K562 (cell line): ENCODE results near the gene STT3B. TPM values are rescaled to one million over a fixed set of nuclear protein-coding genes. Genes with fewer than 3 reads are reported as not detected.

ENCODE experiments used
- ADNP ChIP-seq: fragments of 200-800 bp; sonication (Bioruptor generic); IDR thresholded peaks from 2 replicates; pipeline ENCODE4 v1.6.1; 2016; ENCODE audit warnings: missing genetic modification characterization, missing compliant biosample characterization
- CREB3L1 ChIP-seq: fragments of 450-650 bp; IDR thresholded peaks from 2 replicates; pipeline ENCODE4 v1.6.1; 2014; ENCODE audit warnings: low read depth, mild to moderate bottlenecking, moderate library complexity, borderline replicate concordance
- CSDE1 ChIP-seq, 2 experiments: fragments of 450-650 bp; IDR thresholded peaks; 2 replicates each; pipeline ENCODE4 v1.6.1; 2016; ENCODE audit warnings: mild to moderate bottlenecking in 1 of 2
- GABPB1 ChIP-seq: sonication (generic); formaldehyde crosslinking; IDR thresholded peaks from 2 replicates; pipeline ENCODE4 v1.8.0; 2022; ENCODE audit warnings: mild to moderate bottlenecking, missing genetic modification reagents
- GTF2A2 ChIP-seq: IDR thresholded peaks from 2 replicates; pipeline ENCODE4 v1.6.1; 2016; ENCODE audit warnings: mild to moderate bottlenecking, missing genetic modification characterization, missing compliant biosample characterization
- GTF2E2 ChIP-seq: fragments of 200-800 bp; sonication (Bioruptor generic); IDR thresholded peaks from 2 replicates; pipeline ENCODE4 v1.6.1; 2016; ENCODE audit warnings: missing genetic modification characterization, missing compliant biosample characterization
- HDAC3 ChIP-seq: fragments of 450-650 bp; IDR thresholded peaks from 2 replicates; pipeline ENCODE4 v1.6.1; 2018; ENCODE audit warnings: borderline replicate concordance, mild to moderate bottlenecking, moderate library complexity; ENCODE audit not compliant: partially characterized antibody
- JUNB ChIP-seq: fragments of 450-650 bp; formaldehyde crosslinking; conservative IDR thresholded peaks from 2 replicates; pipeline ENCODE4 v1.4.0; 2020; ENCODE audit warnings: mild to moderate bottlenecking
- MAFK ChIP-seq: IDR thresholded peaks from 2 replicates; pipeline ENCODE4 v1.6.1; 2011; ENCODE audit warnings: low read length, improper control_type of control experiment
- MBD2 ChIP-seq: sonication (generic); IDR thresholded peaks from 2 replicates; pipeline ENCODE4 v1.6.1; 2016; ENCODE audit warnings: low read depth, borderline replicate concordance
- NFIX ChIP-seq: fragments of 250-450 bp; sonication (Bioruptor Pico); IDR thresholded peaks from 2 replicates; pipeline ENCODE4 v1.4.0; 2020; ENCODE audit warnings: low read depth, mild to moderate bottlenecking, moderate library complexity
- PCBP1 ChIP-seq: fragments of 200-400 bp; formaldehyde crosslinking; IDR thresholded peaks from 2 replicates; pipeline ENCODE4 v1.6.1; 2018; ENCODE audit warnings: mild to moderate bottlenecking, low read depth, low read length; ENCODE audit not compliant: poor library complexity, severe bottlenecking
- PURB ChIP-seq: sonication (generic); formaldehyde crosslinking; IDR thresholded peaks from 2 replicates; pipeline ENCODE4 v1.9.0; 2021; ENCODE audit warnings: low read depth, mild to moderate bottlenecking, missing genetic modification reagents
- RBFOX2 ChIP-seq: fragments of 200-400 bp; formaldehyde crosslinking; IDR thresholded peaks from 2 replicates; pipeline ENCODE4 v1.6.1; 2017; ENCODE audit warnings: low read depth, mild to moderate bottlenecking, low read length, moderate library complexity
- RBM39 ChIP-seq: fragments of 200-400 bp; formaldehyde crosslinking; optimal IDR thresholded peaks from 2 replicates; pipeline ENCODE3; 2018; ENCODE audit warnings: low read depth, low read length
- SIRT6 ChIP-seq: IDR thresholded peaks from one replicate; pipeline ENCODE4 v1.6.1; 2012; ENCODE audit warnings: low read depth, mild to moderate bottlenecking, control low read depth, inconsistent platforms, low read length, moderate library complexity
- SLC30A9 ChIP-seq: fragments of 250-450 bp; sonication (Bioruptor Pico); IDR thresholded peaks from 2 replicates; pipeline ENCODE4 v1.8.0; 2022; ENCODE audit warnings: mild to moderate bottlenecking, moderate library complexity
- SMARCC2 ChIP-seq: fragments of 450-650 bp; IDR thresholded peaks from 2 replicates; pipeline ENCODE4 v1.6.1; 2017; ENCODE audit warnings: antibody characterized with exemption, moderate library complexity, mild to moderate bottlenecking, low read depth
- TCF7 ChIP-seq: sonication (generic); IDR thresholded peaks from 2 replicates; pipeline ENCODE4 v1.6.1; 2016; ENCODE audit warnings: antibody characterized with exemption, borderline replicate concordance
- polyA plus RNA-seq, 8 experiments: library from polyadenylated mRNA; depleted of rRNA in 4 of 8; stranded (reverse) in 5 of 8; unstranded in 3 of 8; fragments of >200 nt; fragmentation: Nextera tagmentation in 2 of 8; fragmentation: Illumina TruSeq in 1 of 8; extraction: Ambion mirVana in 2 of 8; extraction: Trizol in 1 of 8; gene quantifications; 2 replicates each; pipeline versions ENCODE4 v1.2.1 to v1.2.3, GENCODE V29; 2011 to 2014; ENCODE audit warnings: inconsistent platforms in 1 of 8, missing spikeins in 1 of 8
- total RNA-seq, 7 experiments: library from RNA; depleted of rRNA in 6 of 7; stranded (reverse); fragments of >200 nt in 6 of 7; fragmentation: Illumina TruSeq in 2 of 7; extraction: Trizol in 2 of 7; gene quantifications; 2 replicates each; pipeline versions ENCODE4 v1.2.1 to v1.2.3, GENCODE V29; 2011 to 2021; ENCODE audit warnings: low replicate concordance in 1 of 7
- TF ChIP-seq, protein P1 (sequence below): sonication (generic); formaldehyde crosslinking; IDR thresholded peaks from 2 replicates; pipeline ENCODE4 v1.8.1; 2022; ENCODE audit warnings: missing genetic modification reagents
- TF ChIP-seq, protein P2 (sequence below), 3 experiments: fragments of 200-800 bp in 1 of 3; fragments of 250-450 bp in 1 of 3; fragments of 450-650 bp in 1 of 3; sonication (Bioruptor Pico) in 1 of 3; sonication (Bioruptor generic) in 1 of 3; formaldehyde crosslinking in 1 of 3; IDR thresholded peaks; 2 replicates each; pipeline versions ENCODE4 v1.6.1 to v1.8.0; 2016 to 2022; ENCODE audit warnings: mild to moderate bottlenecking in 2 of 3, missing genetic modification characterization in 2 of 3, missing compliant biosample characterization in 1 of 3, moderate library complexity in 1 of 3

The STT3B gene
- total and polyA plus RNA-seq, 9 of the 15 experiments (the other 6 are each of a cell fraction or from before 2014, with no cell fraction given), result 22.4 to 147 (median 100) TPM

GRCh38 chr3:31531992-31532586 lies 636 bp upstream of the STT3B start (continued):
- TF ChIP-seq, protein P1, sequence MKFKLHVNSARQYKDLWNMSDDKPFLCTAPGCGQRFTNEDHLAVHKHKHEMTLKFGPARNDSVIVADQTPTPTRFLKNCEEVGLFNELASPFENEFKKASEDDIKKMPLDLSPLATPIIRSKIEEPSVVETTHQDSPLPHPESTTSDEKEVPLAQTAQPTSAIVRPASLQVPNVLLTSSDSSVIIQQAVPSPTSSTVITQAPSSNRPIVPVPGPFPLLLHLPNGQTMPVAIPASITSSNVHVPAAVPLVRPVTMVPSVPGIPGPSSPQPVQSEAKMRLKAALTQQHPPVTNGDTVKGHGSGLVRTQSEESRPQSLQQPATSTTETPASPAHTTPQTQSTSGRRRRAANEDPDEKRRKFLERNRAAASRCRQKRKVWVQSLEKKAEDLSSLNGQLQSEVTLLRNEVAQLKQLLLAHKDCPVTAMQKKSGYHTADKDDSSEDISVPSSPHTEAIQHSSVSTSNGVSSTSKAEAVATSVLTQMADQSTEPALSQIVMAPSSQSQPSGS (CRISPR knock-in tag), result no peak
- TF ChIP-seq TCF7 (no peak), SMARCC2 (no peak), NFIX (CRISPR knock-in tag) (no peak), PURB (CRISPR knock-in tag) (no peak), GTF2E2 (tag) (peak; percentile 98), RBM39 (no peak), GTF2A2 (tag) (no peak), JUNB (CRISPR knock-in tag) (0 out of 2 replicates have a peak, but pooled peaks have one; percentile 32), SLC30A9 (CRISPR knock-in tag) (no peak), RBFOX2 (peak; percentile 97), PCBP1 (peak; percentile 93), SIRT6 (no peak), MAFK (no peak), GABPB1 (CRISPR knock-in tag) (peak; percentile 83), CREB3L1 (peak; percentile 63; the same call in 1 of the 2 replicates), MBD2 (peak; percentile 81), CSDE1 (IDR thresholded peaks at IDR 0.05) (peak in 1 of 2 experiments; percentile 52; a peak in 1 of 4 replicates), ADNP (tag) (no peak), HDAC3 (no peak)
- TF ChIP-seq, protein P2, sequence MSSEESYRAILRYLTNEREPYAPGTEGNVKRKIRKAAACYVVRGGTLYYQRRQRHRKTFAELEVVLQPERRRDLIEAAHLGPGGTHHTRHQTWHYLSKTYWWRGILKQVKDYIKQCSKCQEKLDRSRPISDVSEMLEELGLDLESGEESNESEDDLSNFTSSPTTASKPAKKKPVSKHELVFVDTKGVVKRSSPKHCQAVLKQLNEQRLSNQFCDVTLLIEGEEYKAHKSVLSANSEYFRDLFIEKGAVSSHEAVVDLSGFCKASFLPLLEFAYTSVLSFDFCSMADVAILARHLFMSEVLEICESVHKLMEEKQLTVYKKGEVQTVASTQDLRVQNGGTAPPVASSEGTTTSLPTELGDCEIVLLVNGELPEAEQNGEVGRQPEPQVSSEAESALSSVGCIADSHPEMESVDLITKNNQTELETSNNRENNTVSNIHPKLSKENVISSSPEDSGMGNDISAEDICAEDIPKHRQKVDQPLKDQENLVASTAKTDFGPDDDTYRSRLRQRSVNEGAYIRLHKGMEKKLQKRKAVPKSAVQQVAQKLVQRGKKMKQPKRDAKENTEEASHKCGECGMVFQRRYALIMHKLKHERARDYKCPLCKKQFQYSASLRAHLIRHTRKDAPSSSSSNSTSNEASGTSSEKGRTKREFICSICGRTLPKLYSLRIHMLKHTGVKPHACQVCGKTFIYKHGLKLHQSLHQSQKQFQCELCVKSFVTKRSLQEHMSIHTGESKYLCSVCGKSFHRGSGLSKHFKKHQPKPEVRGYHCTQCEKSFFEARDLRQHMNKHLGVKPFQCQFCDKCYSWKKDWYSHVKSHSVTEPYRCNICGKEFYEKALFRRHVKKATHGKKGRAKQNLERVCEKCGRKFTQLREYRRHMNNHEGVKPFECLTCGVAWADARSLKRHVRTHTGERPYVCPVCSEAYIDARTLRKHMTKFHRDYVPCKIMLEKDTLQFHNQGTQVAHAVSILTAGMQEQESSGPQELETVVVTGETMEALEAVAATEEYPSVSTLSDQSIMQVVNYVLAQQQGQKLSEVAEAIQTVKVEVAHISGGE (CRISPR knock-in tag; IDR thresholded peaks at IDR 0.05), result peak in 1 of 3 experiments; percentile 65; a peak in 1 of 6 replicates
